SK-N-SH treated with all-trans-retinoic acid at 6 μM for 48 hours (cell line): Measurements from ENCODE around the gene PTPRN2.

Experiments used
- ARNTL ChIP-seq: fragments of 450-650 bp; formaldehyde crosslinking; IDR thresholded peaks from 2 replicates; pipeline ENCODE4 v1.5.0; 2020; ENCODE audit warnings: low read depth, mild to moderate bottlenecking, moderate library complexity, borderline replicate concordance
- BACH2 ChIP-seq: fragments of 250-450 bp; sonication (Bioruptor Pico); IDR thresholded peaks from 2 replicates; pipeline ENCODE4 v1.9.0; 2021; ENCODE audit warnings: mild to moderate bottlenecking, borderline replicate concordance
- CSDC2 ChIP-seq: fragments of 250-450 bp; sonication (Bioruptor Pico); IDR thresholded peaks from 2 replicates; pipeline ENCODE4 v1.5.0; 2020; ENCODE audit warnings: mild to moderate bottlenecking, moderate library complexity
- ESRRG ChIP-seq: fragments of 250-450 bp; sonication (Bioruptor Pico); IDR thresholded peaks from 2 replicates; pipeline ENCODE4 v1.6.1; 2021; ENCODE audit warnings: mild to moderate bottlenecking
- GLIS3 ChIP-seq: fragments of 250-450 bp; sonication (Bioruptor Pico); IDR thresholded peaks from 2 replicates; pipeline ENCODE4 v1.5.0; 2020; ENCODE audit warnings: mild to moderate bottlenecking, moderate library complexity
- PATZ1 ChIP-seq: fragments of 250-450 bp; sonication (Bioruptor Pico); IDR thresholded peaks from 2 replicates; pipeline ENCODE4 v1.8.0; 2020; ENCODE audit warnings: mild to moderate bottlenecking, moderate library complexity, borderline replicate concordance
- RARB ChIP-seq: fragments of 250-450 bp; sonication (Bioruptor Pico); IDR thresholded peaks from 2 replicates; pipeline ENCODE4 v1.8.0; 2021; ENCODE audit warnings: mild to moderate bottlenecking, moderate library complexity
- SNAI2 ChIP-seq: fragments of 250-450 bp; sonication (Bioruptor Pico); IDR thresholded peaks from 2 replicates; pipeline ENCODE4 v1.5.0; 2020; ENCODE audit warnings: mild to moderate bottlenecking, moderate library complexity
- TOX ChIP-seq: fragments of 250-450 bp; sonication (Bioruptor Pico); IDR thresholded peaks from 2 replicates; pipeline ENCODE4 v1.8.0; 2021; ENCODE audit warnings: mild to moderate bottlenecking, moderate library complexity, borderline replicate concordance
- ZFP3 ChIP-seq: fragments of 250-450 bp; sonication (Bioruptor Pico); IDR thresholded peaks from 2 replicates; pipeline ENCODE4 v1.5.0; 2020; ENCODE audit warnings: mild to moderate bottlenecking, moderate library complexity
- TF ChIP-seq, protein P1 (sequence below): fragments of 250-450 bp; sonication (Bioruptor Pico); IDR thresholded peaks from 2 replicates; pipeline ENCODE4 v1.5.0; 2020; ENCODE audit warnings: mild to moderate bottlenecking, moderate library complexity
- TF ChIP-seq, protein P2 (sequence below): fragments of 250-450 bp; sonication (Bioruptor Pico); IDR thresholded peaks from 2 replicates; pipeline ENCODE4 v1.5.1; 2021; ENCODE audit warnings: mild to moderate bottlenecking, moderate library complexity
- TF ChIP-seq, protein P3 (sequence below): fragments of 250-450 bp; sonication (Bioruptor Pico); IDR thresholded peaks from 2 replicates; pipeline ENCODE4 v1.5.1; 2020; ENCODE audit warnings: low read depth, mild to moderate bottlenecking, moderate library complexity
- TF ChIP-seq, protein P4 (sequence below): fragments of 250-450 bp; sonication (Bioruptor Pico); IDR thresholded peaks from 2 replicates; pipeline ENCODE4 v1.8.0; 2021; ENCODE audit warnings: low read depth, mild to moderate bottlenecking, moderate library complexity, borderline replicate concordance

DNA sequence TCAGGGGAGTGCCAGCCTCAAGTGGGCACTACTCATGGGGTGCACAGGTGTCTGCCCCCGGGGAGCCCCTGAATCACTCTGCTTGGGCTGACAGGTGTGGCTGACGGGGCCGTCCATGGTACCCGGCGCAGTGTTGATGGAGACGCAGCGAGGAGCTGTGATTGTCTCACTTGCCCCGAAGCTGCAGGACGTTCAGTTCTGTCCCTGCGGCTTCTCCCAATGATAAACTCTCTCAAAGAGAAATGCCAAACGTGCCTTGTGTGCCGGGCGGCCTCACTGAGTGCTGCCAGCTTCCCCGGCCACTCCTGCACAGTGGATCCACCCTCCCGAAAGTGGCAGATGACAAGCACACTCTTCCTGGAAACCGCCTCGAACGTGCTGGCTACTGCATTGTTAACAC lies 1047.6 kb downstream of the PTPRN2 start:
- TF ChIP-seq SNAI2 (CRISPR knock-in tag) (no peak), GLIS3 (CRISPR knock-in tag) (no peak), PATZ1 (CRISPR knock-in tag) (no peak), ZFP3 (no peak), BACH2 (CRISPR knock-in tag) (no peak), CSDC2 (CRISPR knock-in tag) (no peak), RARB (CRISPR knock-in tag) (no peak), ESRRG (no peak), ARNTL (no peak), TOX (CRISPR knock-in tag) (no peak)
- TF ChIP-seq, protein P1, sequence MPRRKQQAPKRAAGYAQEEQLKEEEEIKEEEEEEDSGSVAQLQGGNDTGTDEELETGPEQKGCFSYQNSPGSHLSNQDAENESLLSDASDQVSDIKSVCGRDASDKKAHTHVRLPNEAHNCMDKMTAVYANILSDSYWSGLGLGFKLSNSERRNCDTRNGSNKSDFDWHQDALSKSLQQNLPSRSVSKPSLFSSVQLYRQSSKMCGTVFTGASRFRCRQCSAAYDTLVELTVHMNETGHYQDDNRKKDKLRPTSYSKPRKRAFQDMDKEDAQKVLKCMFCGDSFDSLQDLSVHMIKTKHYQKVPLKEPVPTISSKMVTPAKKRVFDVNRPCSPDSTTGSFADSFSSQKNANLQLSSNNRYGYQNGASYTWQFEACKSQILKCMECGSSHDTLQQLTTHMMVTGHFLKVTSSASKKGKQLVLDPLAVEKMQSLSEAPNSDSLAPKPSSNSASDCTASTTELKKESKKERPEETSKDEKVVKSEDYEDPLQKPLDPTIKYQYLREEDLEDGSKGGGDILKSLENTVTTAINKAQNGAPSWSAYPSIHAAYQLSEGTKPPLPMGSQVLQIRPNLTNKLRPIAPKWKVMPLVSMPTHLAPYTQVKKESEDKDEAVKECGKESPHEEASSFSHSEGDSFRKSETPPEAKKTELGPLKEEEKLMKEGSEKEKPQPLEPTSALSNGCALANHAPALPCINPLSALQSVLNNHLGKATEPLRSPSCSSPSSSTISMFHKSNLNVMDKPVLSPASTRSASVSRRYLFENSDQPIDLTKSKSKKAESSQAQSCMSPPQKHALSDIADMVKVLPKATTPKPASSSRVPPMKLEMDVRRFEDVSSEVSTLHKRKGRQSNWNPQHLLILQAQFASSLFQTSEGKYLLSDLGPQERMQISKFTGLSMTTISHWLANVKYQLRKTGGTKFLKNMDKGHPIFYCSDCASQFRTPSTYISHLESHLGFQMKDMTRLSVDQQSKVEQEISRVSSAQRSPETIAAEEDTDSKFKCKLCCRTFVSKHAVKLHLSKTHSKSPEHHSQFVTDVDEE (CRISPR knock-in tag) = no peak
- TF ChIP-seq, protein P2, sequence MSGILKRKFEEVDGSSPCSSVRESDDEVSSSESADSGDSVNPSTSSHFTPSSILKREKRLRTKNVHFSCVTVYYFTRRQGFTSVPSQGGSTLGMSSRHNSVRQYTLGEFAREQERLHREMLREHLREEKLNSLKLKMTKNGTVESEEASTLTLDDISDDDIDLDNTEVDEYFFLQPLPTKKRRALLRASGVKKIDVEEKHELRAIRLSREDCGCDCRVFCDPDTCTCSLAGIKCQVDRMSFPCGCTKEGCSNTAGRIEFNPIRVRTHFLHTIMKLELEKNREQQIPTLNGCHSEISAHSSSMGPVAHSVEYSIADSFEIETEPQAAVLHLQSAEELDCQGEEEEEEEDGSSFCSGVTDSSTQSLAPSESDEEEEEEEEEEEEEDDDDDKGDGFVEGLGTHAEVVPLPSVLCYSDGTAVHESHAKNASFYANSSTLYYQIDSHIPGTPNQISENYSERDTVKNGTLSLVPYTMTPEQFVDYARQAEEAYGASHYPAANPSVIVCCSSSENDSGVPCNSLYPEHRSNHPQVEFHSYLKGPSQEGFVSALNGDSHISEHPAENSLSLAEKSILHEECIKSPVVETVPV = no peak
- TF ChIP-seq, protein P3, sequence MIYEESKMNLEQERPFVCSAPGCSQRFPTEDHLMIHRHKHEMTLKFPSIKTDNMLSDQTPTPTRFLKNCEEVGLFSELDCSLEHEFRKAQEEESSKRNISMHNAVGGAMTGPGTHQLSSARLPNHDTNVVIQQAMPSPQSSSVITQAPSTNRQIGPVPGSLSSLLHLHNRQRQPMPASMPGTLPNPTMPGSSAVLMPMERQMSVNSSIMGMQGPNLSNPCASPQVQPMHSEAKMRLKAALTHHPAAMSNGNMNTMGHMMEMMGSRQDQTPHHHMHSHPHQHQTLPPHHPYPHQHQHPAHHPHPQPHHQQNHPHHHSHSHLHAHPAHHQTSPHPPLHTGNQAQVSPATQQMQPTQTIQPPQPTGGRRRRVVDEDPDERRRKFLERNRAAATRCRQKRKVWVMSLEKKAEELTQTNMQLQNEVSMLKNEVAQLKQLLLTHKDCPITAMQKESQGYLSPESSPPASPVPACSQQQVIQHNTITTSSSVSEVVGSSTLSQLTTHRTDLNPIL (CRISPR knock-in tag) = no peak
- TF ChIP-seq, protein P4, sequence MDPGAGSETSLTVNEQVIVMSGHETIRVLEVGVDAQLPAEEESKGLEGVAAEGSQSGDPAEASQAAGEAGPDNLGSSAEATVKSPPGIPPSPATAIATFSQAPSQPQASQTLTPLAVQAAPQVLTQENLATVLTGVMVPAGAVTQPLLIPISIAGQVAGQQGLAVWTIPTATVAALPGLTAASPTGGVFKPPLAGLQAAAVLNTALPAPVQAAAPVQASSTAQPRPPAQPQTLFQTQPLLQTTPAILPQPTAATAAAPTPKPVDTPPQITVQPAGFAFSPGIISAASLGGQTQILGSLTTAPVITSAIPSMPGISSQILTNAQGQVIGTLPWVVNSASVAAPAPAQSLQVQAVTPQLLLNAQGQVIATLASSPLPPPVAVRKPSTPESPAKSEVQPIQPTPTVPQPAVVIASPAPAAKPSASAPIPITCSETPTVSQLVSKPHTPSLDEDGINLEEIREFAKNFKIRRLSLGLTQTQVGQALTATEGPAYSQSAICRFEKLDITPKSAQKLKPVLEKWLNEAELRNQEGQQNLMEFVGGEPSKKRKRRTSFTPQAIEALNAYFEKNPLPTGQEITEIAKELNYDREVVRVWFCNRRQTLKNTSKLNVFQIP (CRISPR knock-in tag) = no peak
